ENCODE measurements around the gene KIF6.

The KIF6 gene

GRCh38 chr6:39654121-39654520 lies 71.1 kb downstream of the KIF6 start:
- no peak for DNase-seq

- no peak for DNase-seq
Measured at GRCh38 chr6:39653612-39654011, 71.6 kb downstream of the KIF6 start.

GRCh38 chr6:39649996-39650395 lies 75.2 kb downstream of the KIF6 start:
- DNase-seq: no peak

GRCh38 chr6:39646751-39647420 lies 78.3 kb downstream of the KIF6 start:
- no peak for DNase-seq

- no peak for DNase-seq
Measured at GRCh38 chr6:39642270-39642669, 82.9 kb downstream of the KIF6 start.

GRCh38 chr6:39638126-39638822 lies 86.9 kb downstream of the KIF6 start:
- no peak for DNase-seq

GRCh38 chr6:39634646-39635341 lies 90.4 kb downstream of the KIF6 start:
- DNase-seq: no peak

GRCh38 chr6:39625209-39625608 lies 100.0 kb downstream of the KIF6 start:
- no peak for DNase-seq

GRCh38 chr6:39623750-39624149 lies 101.5 kb downstream of the KIF6 start:
- no peak for DNase-seq

- DNase-seq: no peak
Measured at GRCh38 chr6:39617520-39617919, 107.7 kb downstream of the KIF6 start.

GRCh38 chr6:39617026-39617425 lies 108.2 kb downstream of the KIF6 start:
- DNase-seq: no peak

- DNase-seq: no peak
Measured at GRCh38 chr6:39615622-39616021, 109.6 kb downstream of the KIF6 start.

GRCh38 chr6:39614393-39614950 lies 110.7 kb downstream of the KIF6 start:
- DNase-seq: no peak

GRCh38 chr6:39610221-39610620 lies 115.0 kb downstream of the KIF6 start:
- no peak for DNase-seq

GRCh38 chr6:39608652-39609345 lies 116.4 kb downstream of the KIF6 start:
- DNase-seq: no peak

GRCh38 chr6:39602601-39603519 lies 122.3 kb downstream of the KIF6 start:
- DNase-seq: no peak

- DNase-seq: no peak
Measured at GRCh38 chr6:39599973-39600372, 125.2 kb downstream of the KIF6 start.

GRCh38 chr6:39599341-39599740 lies 125.9 kb downstream of the KIF6 start:
- DNase-seq: no peak

- DNase-seq: no peak
Measured at GRCh38 chr6:39594285-39594684, 130.9 kb downstream of the KIF6 start.

- no peak for DNase-seq
Measured at GRCh38 chr6:39593646-39594045, 131.6 kb downstream of the KIF6 start.

GRCh38 chr6:39590871-39591393 lies 134.3 kb downstream of the KIF6 start:
- no peak for DNase-seq

- no peak for DNase-seq
Measured at GRCh38 chr6:39587080-39587479, 138.1 kb downstream of the KIF6 start.
